HepG2 (cell line): ENCODE data around the gene MYO3A. TPM values are rescaled to one million over a fixed set of nuclear protein-coding genes. Genes with fewer than 3 reads are reported as not detected.

Experiments
- ATAC-seq: fragments of 200-7000 bp; cut with Tn5 transposase; 3 replicates; pipeline ENCODE4 v1.9.1; 2020; ENCODE audit warnings: mild to moderate bottlenecking, moderate library complexity
- BruUV-seq: library from RNA; stranded (reverse); fragments of 400-500 nt; replicated peaks from 2 replicates; lab custom pipeline; 2021; lab: Mats Ljungman, UMichigan
- CTCF ChIA-PET: fragments of 300-600 bp; formaldehyde crosslinking; extraction: SDS; loops from one replicate; lab custom pipeline; 2021; ENCODE audit warnings: low total read pairs, inconsistent platforms, low intra/inter-chr PET ratio; lab: Yijun Ruan, JAX
- POLR2A ChIA-PET: fragments of 350-600 bp; sonication (Branson Sonifier 250); formaldehyde crosslinking; loops from one replicate; lab custom pipeline; 2020; ENCODE audit warnings: antibody characterized with exemption, inconsistent platforms; lab: Yijun Ruan, JAX
- DNase-seq: peaks from one replicate; pipeline ENCODE4 v3.0.0-alpha.2; 2015; ENCODE audit warnings: low spot score
- FAIRE-seq: peaks from 3 replicates; lab custom pipeline; 2011; peaks lifted over from hg19 to GRCh38; lab: Jason Lieb, UNC
- H2AFZ ChIP-seq: one replicate; pipeline ENCODE4 v1.6.1; 2011; ENCODE audit warnings: low read length, inconsistent platforms
- H3K27ac ChIP-seq: fragments of 300-600 bp; 3 replicates; pipeline ENCODE4 v1.8.0; 2011; ENCODE audit warnings: mixed run types, mild to moderate bottlenecking, mixed read lengths, low read length, inconsistent platforms; ENCODE audit not compliant: insufficient read depth; ENCODE audit errors: extremely low read length
- H3K27me3 ChIP-seq, 2 experiments: fragments of 200-600 bp in 1 of 2; 2 replicates in 1 of 2; 3 replicates in 1 of 2; pipeline versions ENCODE4 v1.6.0 to v1.8.0; 2011; ENCODE audit warnings: low read length in 2 of 2, mild to moderate bottlenecking in 2 of 2, moderate library complexity in 2 of 2, inconsistent platforms in 1 of 2; ENCODE audit not compliant: insufficient read depth in 2 of 2, control insufficient read depth in 1 of 2
- H3K36me3 ChIP-seq, 2 experiments: fragments of 200-600 bp in 1 of 2; replicated peaks in 1 of 2; 2 replicates in 1 of 2; 3 replicates in 1 of 2; pipeline versions ENCODE4 v1.5.1 to v1.8.0; 2011; ENCODE audit warnings: low read length in 2 of 2, inconsistent platforms in 1 of 2; ENCODE audit not compliant: insufficient read depth in 2 of 2, control insufficient read depth in 1 of 2
- H3K4me1 ChIP-seq: 2 replicates; pipeline ENCODE4 v1.5.1; 2012; ENCODE audit warnings: low read length, inconsistent platforms; ENCODE audit not compliant: insufficient read depth
- H3K4me2 ChIP-seq: 2 replicates; pipeline ENCODE4 v1.6.0; 2011; ENCODE audit warnings: low read depth, low read length, inconsistent platforms
- H3K4me3 ChIP-seq, 3 experiments: fragments of 200-600 bp in 1 of 3; sonication (generic), shearing (Covaris generic) in 1 of 3; replicated peaks in 1 of 3; 2 replicates each; pipeline ENCODE4 v1.5.1; 2011 to 2016; ENCODE audit warnings: low read length in 3 of 3, inconsistent platforms in 2 of 3, low read depth in 2 of 3, mild to moderate bottlenecking in 2 of 3, control low read depth in 1 of 3, mixed read lengths in 1 of 3; ENCODE audit not compliant: insufficient read depth in 1 of 3
- H3K79me2 ChIP-seq: one replicate; pipeline ENCODE4 v1.6.1; 2011; ENCODE audit warnings: low read length, inconsistent platforms; ENCODE audit not compliant: insufficient read depth
- H3K9ac ChIP-seq: 2 replicates; pipeline ENCODE4 v1.6.0; 2011; ENCODE audit warnings: mild to moderate bottlenecking, low read depth, low read length, inconsistent platforms; ENCODE audit not compliant: insufficient read depth
- H3K9me3 ChIP-seq: 2 replicates; pipeline ENCODE4 v1.5.1; 2012; ENCODE audit warnings: mild to moderate bottlenecking, low read length
- H4K20me1 ChIP-seq: 2 replicates; pipeline ENCODE4 v1.6.0; 2011; ENCODE audit warnings: inconsistent platforms, mild to moderate bottlenecking, low read length, moderate library complexity; ENCODE audit not compliant: insufficient read depth
- DR1 ChIP-seq: sonication (generic); formaldehyde crosslinking; IDR thresholded peaks from 2 replicates; pipeline ENCODE4 v1.8.0; 2021; ENCODE audit warnings: mild to moderate bottlenecking, missing genetic modification reagents, inconsistent platforms
- HDAC1 ChIP-seq: sonication (generic); formaldehyde crosslinking; IDR thresholded peaks from 2 replicates; pipeline ENCODE4 v1.5.1; 2020; ENCODE audit warnings: mild to moderate bottlenecking, missing genetic modification reagents
- SALL2 ChIP-seq: sonication (generic); formaldehyde crosslinking; IDR thresholded peaks from 2 replicates; pipeline ENCODE4 v1.8.1; 2023; ENCODE audit warnings: mild to moderate bottlenecking, missing genetic modification reagents, inconsistent platforms
- SOX5 ChIP-seq: IDR thresholded peaks from 2 replicates; pipeline ENCODE4 v1.6.1; 2016; ENCODE audit warnings: borderline replicate concordance
- SRSF1 ChIP-seq: fragments of 200-400 bp; formaldehyde crosslinking; optimal IDR thresholded peaks from 2 replicates; pipeline ENCODE3; 2017; ENCODE audit warnings: mild to moderate bottlenecking, low read depth, low read length, moderate library complexity
- TBL1XR1 ChIP-seq: fragments of 150-350 bp; IDR thresholded peaks from 2 replicates; pipeline ENCODE4 v1.6.1; 2014; ENCODE audit warnings: borderline replicate concordance, low read length; ENCODE audit not compliant: partially characterized antibody
- ZMYM3 ChIP-seq: sonication (generic); formaldehyde crosslinking; IDR thresholded peaks from 2 replicates; pipeline ENCODE4 v1.5.1; 2020; ENCODE audit warnings: mild to moderate bottlenecking, missing genetic modification reagents
- ZNF543 ChIP-seq: sonication (generic); formaldehyde crosslinking; IDR thresholded peaks from 2 replicates; pipeline ENCODE4 v1.4.0; 2020; ENCODE audit warnings: mild to moderate bottlenecking, missing genetic modification reagents
- ZNF7 ChIP-seq: IDR thresholded peaks from 2 replicates; pipeline ENCODE4 v1.6.1; 2016; ENCODE audit warnings: missing biosample characterization, missing genetic modification reagents
- WGBS: methylation state at CpG from one replicate; pipeline ENCODE4 v1.1.6; 2017; ENCODE audit warnings: low lambda C conversion rate; 5-methylcytosine and 5-hydroxymethylcytosine counted together
- in situ Hi-C: cut with HindIII; loops from 2 replicates; pipeline ENCODE4 v1.10.0; 2017; ENCODE audit warnings: low pct_unique_long_range_greater_than_20kb; ENCODE audit not compliant: extremely low pct_ligation_motif_present
- intact Hi-C: fragments of 100-400 bp; cut with micrococcal nuclease; formaldehyde crosslinking; loops from one replicate; pipeline ENCODE4 v1.10.0; 2022; ENCODE audit not compliant: unreplicated experiment
- polyA plus RNA-seq, 8 experiments: library from polyadenylated mRNA; depleted of rRNA in 3 of 8; stranded (reverse) in 7 of 8; unstranded in 1 of 8; fragments of >200 nt; fragmentation: Illumina TruSeq in 4 of 8; extraction: Trizol in 4 of 8; gene quantifications; 2 replicates each; pipeline versions ENCODE4 v1.2.1 to v1.2.3, GENCODE V29; 2011 to 2016; ENCODE audit warnings: low read depth in 4 of 8, missing spikeins in 1 of 8, mixed read lengths in 1 of 8; ENCODE audit not compliant: insufficient read depth in 1 of 8
- total RNA-seq, 5 experiments: library from RNA; depleted of rRNA; stranded (reverse); fragments of >200 nt; fragmentation: Illumina TruSeq; extraction: Trizol; gene quantifications; 2 replicates each; pipeline ENCODE4 v1.2.3, GENCODE V29; 2016; ENCODE audit warnings: low read depth in 1 of 5
- TF ChIP-seq, protein P1 (sequence below): sonication (generic); formaldehyde crosslinking; IDR thresholded peaks from 2 replicates; pipeline ENCODE4 v1.4.0; 2020; ENCODE audit warnings: missing genetic modification reagents
- TF ChIP-seq, protein P2 (sequence below): fragments of 450-650 bp; IDR thresholded peaks from 2 replicates; pipeline ENCODE4 v1.6.1; 2017
- TF ChIP-seq, protein P3 (sequence below): sonication (generic); formaldehyde crosslinking; IDR thresholded peaks from 2 replicates; pipeline ENCODE4 v1.9.0; 2021; ENCODE audit warnings: missing genetic modification reagents, borderline replicate concordance

The MYO3A gene
- total and polyA plus RNA-seq, 2 of the 13 experiments (the other 11 are each of a cell fraction or from before 2014, with no cell fraction given) = not detected

DNA sequence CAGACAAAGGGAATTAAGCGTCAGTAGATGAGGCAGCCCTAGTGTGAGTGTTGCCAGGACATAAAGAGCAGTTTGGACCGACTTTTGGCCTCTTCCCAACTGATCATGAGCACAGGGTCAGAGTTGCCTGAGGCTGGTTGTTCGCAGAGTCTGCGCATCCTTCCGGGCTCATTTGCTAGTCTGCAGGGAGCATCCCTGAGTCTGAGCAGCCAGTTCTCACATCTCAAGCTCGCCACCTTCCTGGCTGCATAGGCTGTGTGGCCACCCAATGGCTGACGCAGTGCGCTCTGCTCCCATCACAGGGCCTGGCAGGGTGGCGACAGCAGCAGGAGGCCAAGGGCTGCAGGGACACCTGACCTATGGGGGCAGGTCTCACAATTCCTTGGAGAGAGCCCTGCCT is 287.5 kb downstream of the MYO3A start:
- no peak for ATAC-seq
- Histone ChIP-seq H2AFZ (no peak overlapping the region), H3K27ac (no peak overlapping the region), H3K9ac (no peak overlapping the region), H3K4me1 (no peaks in the 10 kb centered on the region), H3K27me3 (peaks cover 0 to 21% of the 10 kb centered on the region in 2 experiments; a peak in 4 of 5 replicates), H3K79me2 (no peaks in the 10 kb centered on the region), H3K4me3 (no peak overlapping the region), H3K36me3 (no peaks in the 10 kb centered on the region), H3K9me3 (no peaks in the 10 kb centered on the region), H4K20me1 (no peaks in the 10 kb centered on the region), H3K4me2 (no peak overlapping the region)
- ChIA-PET POLR2A (no interaction called here), CTCF (no interaction called here)
- in situ Hi-C loops = no loop called here
- BruUV-seq = no TSS peak
- no peak for FAIRE-seq
- DNase-seq = no peak
- TF ChIP-seq SRSF1 (no peak), TBL1XR1 (no peak), HDAC1 (CRISPR knock-in tag) (no peak), ZNF7 (CRISPR knock-in tag) (no peak), DR1 (CRISPR knock-in tag) (no peak), SOX5 (no peak), ZMYM3 (no peak), ZNF543 (no peak), SALL2 (CRISPR knock-in tag) (no peak)
- TF ChIP-seq, protein P1, sequence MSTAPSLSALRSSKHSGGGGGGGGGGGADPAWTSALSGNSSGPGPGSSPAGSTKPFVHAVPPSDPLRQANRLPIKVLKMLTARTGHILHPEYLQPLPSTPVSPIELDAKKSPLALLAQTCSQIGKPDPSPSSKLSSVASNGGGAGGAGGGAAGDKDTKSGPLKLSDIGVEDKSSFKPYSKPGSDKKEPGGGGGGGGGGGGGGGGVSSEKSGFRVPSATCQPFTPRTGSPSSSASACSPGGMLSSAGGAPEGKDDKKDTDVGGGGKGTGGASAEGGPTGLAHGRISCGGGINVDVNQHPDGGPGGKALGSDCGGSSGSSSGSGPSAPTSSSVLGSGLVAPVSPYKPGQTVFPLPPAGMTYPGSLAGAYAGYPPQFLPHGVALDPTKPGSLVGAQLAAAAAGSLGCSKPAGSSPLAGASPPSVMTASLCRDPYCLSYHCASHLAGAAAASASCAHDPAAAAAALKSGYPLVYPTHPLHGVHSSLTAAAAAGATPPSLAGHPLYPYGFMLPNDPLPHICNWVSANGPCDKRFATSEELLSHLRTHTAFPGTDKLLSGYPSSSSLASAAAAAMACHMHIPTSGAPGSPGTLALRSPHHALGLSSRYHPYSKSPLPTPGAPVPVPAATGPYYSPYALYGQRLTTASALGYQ = no peak
- TF ChIP-seq, protein P2, sequence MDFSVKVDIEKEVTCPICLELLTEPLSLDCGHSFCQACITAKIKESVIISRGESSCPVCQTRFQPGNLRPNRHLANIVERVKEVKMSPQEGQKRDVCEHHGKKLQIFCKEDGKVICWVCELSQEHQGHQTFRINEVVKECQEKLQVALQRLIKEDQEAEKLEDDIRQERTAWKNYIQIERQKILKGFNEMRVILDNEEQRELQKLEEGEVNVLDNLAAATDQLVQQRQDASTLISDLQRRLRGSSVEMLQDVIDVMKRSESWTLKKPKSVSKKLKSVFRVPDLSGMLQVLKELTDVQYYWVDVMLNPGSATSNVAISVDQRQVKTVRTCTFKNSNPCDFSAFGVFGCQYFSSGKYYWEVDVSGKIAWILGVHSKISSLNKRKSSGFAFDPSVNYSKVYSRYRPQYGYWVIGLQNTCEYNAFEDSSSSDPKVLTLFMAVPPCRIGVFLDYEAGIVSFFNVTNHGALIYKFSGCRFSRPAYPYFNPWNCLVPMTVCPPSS = no peak
- TF ChIP-seq, protein P3, sequence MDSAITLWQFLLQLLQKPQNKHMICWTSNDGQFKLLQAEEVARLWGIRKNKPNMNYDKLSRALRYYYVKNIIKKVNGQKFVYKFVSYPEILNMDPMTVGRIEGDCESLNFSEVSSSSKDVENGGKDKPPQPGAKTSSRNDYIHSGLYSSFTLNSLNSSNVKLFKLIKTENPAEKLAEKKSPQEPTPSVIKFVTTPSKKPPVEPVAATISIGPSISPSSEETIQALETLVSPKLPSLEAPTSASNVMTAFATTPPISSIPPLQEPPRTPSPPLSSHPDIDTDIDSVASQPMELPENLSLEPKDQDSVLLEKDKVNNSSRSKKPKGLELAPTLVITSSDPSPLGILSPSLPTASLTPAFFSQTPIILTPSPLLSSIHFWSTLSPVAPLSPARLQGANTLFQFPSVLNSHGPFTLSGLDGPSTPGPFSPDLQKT (CRISPR knock-in tag) = no peak
- intact Hi-C loops = no loop called here
- WGBS = 39% methylated on average over 5 of the region's 9 CpGs
